Forelimb muscle (tissue), 1 donor: ENCODE data around the gene USHBP1. TPM values are rescaled to one million over a fixed set of nuclear protein-coding genes. Genes with fewer than 3 reads are reported as not detected.

Source experiments
- DNase-seq: peaks from one replicate; pipeline ENCODE4 v3.0.0-alpha.2; 2013; ENCODE audit warnings: low read depth
- polyA plus RNA-seq: library from polyadenylated mRNA; unstranded; fragments of 120-200 nt; gene quantifications from one replicate; pipeline ENCODE4 v1.2.1, GENCODE V29; 2013; ENCODE audit not compliant: insufficient read length

Gene USHBP1
- polyA plus RNA-seq, 1 donor, result 5.6 TPM

DNA sequence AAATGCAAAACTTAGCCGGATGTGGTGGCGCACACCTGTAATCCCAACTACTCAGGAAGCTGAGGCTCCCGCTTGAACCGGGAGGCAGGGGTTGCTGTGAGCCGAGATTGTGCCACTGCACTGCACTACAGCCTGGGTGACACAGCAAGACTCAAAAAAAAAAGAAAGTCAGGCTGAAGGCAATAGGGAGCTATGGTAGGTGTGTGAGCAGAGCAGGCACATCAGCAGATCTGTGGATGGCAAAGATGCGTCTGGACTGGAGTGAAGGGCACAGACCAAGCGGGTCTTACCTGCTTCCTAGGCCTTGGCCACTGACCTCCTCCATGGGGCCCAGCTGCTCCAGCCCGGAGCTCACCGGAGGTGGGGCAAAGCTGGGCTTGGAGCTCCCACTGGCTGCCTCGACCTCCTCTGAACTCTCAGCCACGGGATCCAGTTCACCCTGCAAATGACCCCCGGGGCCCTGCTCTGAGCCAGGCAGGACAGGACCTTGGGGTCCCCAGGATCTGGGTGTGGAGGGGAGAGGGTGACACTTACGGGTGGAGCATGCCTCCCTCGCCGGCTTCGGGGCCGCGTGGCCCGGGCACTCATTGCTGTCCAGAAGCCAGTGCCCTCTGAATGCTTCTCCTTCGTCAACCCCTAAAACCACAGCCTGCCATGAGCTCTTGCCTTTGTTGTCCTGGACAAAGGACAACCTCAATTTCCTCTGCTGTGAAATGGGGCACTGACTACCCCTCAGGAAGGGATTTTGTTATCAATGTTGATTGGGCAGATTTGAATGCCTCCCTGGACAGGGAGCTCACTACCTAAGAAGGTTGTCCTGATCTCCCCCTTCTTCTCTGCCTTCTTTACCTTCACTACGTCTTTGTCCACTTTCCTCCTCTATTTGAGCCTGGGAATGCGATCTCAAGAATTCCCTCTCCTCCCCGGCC is 569 bp downstream of the USHBP1 start:
- no peak for DNase-seq

DNA sequence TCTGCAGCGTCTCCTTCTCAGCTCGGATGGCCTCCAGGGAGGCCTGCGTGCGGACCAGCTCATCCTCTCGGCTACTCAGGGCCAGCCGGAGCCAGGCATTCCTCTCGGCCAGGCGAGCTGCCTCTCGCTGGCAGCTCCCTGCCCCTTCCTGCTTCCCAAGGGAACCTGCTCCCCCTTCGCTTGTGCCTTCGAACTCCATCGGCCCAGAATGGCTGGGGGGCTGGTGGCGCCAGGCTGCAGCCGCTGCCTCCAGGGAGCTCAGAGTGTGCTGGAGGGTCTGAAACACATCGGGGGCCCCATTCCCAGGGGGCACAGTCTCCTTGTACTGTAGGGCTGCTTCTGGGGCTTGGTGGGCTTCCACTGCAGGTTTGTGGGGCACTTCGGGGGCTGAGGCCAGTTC is 2.0 kb downstream of the USHBP1 start:
- no peak for DNase-seq

DNA sequence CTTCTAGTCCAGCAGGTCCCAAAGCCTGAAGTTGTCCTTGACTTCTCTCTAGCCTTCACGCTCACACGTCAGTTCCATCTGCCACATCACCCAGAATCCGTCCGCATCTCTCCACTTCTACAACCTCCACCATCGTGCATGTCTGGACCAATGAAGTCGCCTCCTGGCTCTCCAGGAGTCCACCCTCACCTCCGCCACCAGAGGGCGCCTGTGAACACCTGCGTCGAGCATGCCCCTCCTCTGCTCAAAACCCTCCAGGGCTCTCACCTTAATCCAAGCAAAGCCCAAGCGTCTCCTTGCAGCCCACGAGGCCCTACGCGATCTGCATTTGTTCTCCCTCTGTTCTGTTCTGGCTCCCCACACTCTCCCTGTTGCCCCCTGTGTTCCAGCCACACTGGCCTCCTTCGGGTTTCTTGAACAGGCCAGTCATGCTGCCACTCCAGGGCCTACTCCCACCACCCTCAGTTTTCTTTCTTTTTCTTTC is 3.7 kb downstream of the USHBP1 start:
- no peak for DNase-seq

DNA sequence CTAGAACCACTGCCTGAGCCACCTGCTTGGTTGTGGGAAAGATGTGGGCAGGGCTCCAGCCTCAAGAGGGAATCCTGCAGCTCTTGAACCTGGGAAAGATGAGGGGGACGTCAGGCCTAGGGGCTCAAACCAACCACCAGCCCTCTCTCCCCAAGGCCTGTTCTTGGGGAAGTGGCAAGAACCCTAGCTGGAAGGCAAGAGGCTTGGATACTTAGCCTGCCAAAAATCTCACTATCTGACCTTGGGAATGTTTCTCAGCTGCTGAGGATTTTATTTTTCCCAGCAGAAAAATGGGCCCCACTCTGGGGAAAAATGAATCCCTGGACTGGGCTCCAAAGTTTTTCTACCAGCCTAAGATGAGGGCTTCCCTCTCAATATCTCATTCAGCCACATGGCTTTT is 4.6 kb downstream of the USHBP1 start:
- no peak for DNase-seq

DNA sequence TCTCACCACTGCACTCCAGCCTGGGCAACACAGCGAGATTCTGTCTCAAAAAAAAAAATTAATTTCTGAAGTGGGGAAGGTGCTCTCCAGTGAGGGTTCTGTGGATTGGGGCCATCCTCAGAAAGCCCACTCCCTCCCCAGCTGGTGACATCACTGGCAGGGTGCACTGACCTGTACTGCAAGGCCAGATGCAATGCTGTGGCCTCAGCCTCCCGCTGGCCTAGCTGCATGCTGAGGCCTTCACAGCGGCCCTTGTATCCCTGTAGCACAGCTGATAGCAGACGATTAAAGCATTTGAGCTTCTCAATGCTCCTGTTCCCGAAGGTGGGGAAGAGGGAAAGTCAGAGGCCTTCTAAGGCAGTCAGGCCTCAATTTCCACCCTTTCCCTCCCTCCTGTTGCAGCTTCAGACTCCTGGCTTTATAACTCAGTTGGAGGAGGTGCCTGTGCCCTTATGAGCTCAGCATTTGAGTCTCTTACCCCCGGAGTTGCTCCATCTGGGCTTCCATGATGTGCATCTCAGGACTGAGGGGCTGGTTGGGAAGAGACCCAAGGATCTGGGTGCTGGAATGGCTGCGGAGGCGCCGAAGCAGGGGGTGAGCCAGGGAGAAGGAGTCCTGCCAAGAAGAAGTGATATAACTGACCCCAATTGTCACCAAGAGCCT is 5.3 kb downstream of the USHBP1 start:
- no peak for DNase-seq

DNA sequence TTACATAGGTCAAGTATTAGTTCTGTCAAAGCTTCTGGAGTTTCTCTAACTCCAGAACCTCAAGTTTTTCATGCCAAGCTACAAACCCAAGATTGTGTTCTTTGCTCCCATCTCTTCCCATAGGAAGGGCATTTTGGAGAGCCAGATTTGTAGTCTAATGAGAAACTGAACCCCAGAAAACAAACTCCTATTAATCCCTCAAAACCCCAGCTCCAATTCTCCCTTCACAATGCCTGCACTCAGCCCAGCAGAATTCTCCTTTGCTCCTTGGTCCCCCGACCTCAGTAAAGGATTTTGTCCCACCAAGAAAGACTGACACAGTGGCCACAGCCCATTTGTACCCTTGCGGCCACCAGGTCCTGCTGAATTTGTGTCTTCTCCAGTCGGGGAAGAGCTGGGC is 8.4 kb downstream of the USHBP1 start:
- DNase-seq, result no peak

DNA sequence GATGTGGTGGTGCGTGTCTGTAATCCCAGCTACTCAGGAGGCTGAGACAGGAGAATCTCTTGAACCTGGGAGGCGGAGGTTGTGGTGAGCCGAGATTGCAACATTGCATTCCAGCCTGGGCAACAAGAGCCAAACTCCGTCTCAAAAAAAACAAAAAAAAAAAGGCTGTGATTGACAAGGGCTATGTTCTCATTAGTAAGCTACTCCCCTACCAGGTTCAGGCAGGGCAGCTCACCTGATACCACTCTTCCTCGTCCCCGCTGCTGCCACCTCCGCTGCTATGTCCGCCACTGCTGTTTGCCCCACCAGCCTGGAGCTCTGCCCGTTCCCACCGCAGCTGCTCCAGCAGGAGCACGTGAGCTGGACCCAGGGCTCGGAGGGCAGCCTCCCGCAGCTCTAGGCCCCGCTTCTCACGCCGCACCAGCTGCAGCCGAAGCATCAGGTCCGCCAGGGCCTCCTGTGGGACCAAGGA is 9.4 kb downstream of the USHBP1 start:
- DNase-seq, result no peak

DNA sequence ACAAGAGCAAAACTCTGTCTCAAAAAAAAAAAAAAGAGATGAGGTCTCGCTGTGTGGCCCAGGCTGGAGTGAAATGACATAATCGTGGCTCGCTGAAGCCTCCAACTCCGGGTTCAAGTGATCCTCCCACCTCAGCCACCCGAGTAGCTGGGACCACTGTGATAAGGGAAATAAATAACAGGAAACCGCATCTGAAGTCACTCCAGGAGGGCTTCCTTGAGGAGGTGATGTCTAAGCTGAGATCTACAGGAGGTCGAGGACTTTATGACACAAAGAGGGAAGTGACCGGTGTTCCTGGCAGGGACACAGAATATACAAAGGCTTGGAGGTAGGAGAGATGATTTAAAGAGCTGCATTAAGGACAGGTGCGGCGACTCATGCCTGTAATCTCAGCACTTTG is 9.9 kb downstream of the USHBP1 start:
- DNase-seq, result no peak

DNA sequence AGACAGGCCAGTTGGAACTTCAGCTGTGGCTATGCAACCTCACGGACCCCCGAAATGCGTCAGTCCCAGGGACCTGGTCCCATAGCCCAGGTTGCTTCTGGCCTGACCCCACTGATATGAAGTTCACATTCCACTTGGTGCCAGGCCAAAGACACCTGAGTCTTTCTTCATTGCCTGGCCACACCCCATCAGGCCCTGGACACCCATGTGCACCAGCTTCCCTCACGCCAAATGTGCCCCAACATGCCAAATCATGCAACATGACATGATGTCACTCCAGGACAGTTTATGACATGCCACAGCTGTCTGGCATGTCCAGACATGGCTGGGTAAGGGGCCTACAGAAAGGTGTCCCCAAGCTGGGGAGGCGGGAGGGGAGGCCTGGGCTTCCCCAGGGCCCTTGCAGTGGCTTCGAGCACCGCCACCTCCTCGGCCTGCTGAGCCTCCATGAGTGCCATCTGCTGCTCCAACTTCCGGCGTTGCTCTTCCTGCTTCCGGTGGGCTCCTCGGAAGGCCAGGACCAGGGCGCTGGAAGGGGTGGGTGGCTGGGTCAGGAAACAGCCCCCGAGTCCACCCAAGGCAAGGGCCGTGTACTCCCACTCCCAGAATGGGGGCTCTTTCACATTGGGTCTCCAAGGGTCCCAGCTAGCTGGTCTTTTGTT is 14.5 kb downstream of the USHBP1 start:
- no peak for DNase-seq

DNA sequence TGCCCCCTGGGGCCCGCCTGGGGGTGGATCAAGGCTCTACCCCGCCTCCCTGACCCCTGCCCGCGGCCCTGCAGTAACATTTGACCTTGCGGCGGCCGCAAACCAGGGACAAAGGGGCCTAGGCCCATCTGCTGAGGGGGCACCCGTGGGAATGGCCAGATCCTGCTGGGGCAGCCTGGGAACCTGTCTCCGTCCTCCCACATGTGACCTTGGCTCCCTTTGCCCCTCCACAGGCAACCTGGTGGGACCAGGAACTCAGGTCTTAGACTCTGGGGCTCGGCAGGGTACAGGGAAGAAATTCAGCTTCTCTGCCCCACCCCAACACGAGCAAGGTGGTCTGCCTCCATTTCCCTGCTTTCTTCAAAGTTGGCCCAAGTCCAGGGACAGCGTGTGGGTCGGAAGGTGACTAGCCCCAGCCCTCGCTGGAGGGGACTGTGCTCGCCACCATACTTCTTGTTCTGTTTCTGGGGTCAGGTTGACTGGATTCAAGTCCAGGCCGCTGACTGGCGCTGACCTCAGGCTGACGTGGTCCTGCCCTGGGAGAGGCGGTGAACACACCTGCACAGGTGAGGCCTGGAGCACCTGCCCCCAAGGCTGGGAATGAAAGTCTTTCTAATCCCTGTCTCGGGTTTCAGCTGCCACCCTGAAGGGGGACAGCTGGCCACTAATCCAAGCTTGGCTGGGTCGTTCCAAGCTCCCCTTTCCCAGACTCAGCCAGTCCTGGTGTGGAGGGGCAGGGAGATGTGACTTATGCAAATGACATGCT is 16.4 kb downstream of the USHBP1 start:
- no peak for DNase-seq

DNA sequence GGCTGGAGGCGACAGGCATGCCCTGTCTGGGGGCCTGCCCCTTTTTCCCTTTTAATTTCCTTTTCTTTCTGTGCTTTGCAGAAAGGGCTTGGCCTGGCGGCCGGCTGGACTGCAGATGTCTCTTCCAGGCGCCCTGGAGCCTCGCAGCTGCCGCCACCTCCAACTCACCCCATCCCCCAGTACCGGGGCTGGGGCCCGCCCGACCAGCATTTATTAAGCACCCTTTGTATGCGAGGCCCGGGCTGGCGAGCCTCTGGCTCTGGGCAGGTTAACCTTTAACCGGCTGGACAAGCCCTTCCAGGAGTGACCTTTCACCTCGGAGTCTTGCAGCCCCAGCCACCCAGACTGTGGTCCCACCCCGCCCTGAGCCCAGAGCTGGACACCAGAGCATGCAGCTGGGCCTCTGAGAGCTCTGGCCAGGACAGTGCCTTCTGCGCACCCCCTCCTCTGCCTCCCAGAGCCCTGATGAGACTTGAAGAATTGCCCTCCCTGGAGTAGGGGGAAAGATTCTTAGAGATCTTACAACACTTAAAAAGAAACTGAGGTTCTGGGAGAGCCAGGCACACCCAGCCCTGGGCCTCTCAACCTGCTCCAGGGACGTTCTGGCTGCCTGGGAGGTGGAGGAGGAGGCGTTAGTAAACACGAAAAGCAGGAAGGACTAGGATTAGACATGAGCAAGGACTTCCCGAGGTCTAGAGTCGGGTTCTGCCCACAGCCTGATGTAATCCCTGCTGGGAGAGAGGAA is 17.7 kb downstream of the USHBP1 start:
- peak; percentile 40 for DNase-seq

DNA sequence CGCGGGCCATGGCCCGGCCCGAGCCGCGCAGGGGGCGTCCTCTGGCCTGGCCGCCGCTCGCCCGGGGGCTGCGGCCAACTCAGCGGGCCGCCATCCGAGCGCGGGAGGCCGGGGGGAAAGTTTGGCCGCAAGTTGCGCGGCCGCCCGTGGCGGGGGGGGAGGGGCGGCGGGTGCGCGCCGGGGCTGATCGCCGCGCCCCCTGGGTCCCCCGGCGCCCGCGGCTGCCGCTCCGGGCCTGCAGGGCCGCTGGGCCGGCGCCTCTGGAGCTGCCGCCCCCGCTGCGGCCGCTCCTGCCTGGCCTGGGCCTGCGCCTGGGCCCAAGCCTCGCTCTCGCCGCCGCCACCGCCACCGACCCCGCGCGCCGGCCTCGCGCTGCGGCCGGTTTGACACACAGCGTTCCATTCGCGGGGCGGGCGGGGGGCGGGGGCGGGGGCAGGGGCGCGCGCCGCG is 19.0 kb downstream of the USHBP1 start, which contains the start of gene NR2F6:
Gene NR2F6 (minus strand): TSS at position 385 of the 450 bp plus-strand sequence. CDS start 699 bp downstream, outside the sequence.
- no peak for DNase-seq

DNA sequence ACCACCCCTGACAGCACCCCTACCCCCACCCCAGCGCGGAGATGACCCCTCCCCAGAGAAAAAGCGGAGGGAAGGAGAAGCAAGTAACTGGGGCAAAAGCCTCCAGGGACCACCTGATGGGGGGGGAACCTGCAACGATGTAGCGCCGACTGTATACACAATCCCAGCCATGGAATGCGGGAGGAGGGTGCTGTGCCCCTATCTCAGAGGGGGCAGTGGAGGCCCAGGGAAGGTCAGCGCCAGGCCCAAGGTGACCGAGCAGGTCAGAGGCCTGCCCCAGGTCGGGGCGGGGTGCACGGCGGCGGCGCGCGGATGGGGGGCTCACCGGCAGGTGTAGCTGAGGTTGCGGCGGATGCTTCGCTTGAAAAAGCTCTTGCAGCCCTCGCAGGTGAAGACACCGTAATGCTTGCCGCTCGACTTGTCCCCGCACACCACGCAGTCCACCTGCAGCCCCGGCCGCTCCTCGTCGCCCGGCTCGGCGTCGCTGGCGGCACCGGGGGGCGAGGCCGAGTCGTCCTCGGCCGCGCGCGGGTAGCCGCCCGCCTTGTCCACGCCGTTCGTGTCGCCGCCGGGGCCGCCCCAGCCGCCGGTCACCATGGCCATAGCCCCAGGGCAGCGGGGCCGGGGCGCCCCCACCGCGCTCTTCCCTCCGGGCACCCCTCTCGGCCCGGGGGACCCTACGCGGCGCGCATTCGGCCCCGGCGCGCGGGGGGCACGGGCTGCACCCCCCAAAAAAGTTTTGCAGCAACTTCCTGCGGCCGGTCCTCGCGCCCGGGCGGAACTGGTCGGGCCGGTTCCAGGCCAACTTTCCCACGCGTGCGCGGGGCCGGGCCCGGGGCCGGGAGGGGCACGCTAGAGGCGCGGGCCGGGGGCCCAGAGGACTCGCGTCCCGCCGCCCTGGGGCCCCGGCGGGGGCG is 19.7 kb downstream of the USHBP1 start:
- no peak for DNase-seq

DNA sequence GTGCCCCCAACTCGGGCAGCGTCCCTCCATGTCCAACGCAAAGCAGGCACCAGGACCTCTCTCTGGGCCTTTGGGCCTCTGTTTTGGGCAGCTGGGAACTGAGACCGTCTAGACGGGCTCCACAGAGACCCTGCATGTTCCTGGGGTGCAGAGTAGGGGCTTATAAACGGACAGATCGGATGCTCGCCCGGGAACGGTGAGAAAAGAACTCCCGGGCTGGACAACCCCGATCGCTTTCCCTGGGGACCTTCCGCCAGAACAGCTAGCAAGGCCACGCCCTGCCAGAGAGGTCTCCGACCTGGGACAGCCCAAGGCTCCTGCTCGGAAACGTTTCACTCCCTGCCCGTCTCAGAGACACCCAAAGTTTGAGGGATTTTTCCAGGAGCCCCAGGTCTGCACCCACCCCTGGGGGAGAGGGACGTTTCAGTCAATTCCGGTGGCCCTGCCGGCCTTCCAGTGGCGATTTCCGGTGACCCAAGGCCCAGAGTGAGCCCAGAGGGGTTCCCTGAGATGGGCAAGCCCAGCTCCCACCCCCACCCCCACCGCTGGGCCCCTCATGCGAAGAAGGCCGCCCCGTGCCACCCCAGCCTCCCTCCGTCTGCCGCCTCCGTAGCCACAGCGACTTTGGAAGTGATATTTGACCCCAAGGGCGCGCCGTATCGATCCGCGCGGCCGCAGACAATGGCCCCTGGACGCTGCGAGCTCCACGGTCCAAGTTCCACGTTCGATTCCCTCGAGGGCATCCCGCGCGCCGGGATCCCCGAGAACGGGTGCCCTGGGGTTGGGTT is 20.5 kb downstream of the USHBP1 start:
- no peak for DNase-seq

DNA sequence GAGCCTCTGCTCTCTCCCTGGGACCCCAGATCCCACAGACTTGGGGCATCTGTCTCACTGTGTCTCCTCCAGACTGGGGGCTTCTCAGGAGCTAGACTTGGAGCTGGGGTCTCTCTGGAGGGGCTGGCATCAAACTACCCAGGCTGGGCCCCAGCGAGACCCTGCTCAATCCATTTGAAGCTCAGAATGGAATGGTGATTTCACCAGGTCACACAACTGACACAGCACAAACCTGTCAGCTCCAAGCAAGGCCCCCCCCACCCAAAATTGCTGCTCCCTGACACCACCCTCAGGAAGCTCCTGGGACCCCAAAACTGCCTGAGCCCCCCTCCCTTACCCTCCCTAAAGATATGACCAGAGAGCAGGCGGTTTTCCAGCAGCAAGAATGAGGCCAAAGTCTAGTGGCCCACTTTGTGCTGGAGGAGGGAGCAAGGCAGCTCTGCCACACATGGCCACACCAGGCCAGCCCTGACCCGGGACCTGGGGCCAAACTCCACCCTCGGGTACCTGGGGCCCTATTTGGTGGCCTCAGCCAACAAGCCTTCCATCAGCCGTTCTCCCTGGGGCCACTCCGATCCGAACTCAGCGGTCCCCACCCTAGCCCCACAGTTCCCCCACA is 21.2 kb downstream of the USHBP1 start:
- no peak for DNase-seq

DNA sequence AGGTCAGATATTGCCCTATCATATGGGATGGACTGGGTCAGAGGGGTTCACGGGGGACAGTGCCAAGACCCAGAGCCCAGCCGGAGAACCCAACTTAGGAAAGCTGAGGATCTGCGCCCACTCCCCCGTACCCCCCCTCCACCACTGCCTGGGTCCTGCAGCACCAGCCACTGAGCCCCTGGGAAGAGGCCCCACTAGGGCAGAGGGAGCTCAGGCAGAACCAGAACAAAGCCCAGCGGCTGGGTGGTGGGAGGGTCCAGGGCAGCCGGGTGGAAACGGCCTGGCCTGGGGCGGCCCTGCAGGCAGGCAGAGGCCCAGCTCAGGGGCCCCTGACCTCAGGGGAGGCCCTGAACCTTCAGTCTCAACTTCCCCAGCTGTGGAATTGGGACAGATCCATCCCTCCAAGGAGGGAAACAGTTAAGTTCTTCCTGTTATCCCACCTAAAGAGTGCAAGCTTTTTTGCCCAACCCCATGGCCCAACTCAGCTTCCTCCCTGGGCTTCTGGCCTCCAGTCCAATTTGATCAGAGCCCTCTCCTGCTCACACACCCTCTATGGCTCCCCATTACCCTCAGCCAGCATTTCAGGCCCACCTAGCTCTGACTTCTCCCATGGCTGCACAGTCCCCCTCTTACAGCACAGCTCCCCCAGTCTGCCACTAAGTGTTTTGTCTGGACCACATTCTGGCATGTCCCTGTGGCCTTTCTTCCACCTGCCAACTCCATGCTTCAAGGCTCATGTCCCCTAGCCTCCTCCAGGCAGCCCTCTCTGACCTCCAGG is 21.9 kb downstream of the USHBP1 start:
- DNase-seq, result no peak

DNA sequence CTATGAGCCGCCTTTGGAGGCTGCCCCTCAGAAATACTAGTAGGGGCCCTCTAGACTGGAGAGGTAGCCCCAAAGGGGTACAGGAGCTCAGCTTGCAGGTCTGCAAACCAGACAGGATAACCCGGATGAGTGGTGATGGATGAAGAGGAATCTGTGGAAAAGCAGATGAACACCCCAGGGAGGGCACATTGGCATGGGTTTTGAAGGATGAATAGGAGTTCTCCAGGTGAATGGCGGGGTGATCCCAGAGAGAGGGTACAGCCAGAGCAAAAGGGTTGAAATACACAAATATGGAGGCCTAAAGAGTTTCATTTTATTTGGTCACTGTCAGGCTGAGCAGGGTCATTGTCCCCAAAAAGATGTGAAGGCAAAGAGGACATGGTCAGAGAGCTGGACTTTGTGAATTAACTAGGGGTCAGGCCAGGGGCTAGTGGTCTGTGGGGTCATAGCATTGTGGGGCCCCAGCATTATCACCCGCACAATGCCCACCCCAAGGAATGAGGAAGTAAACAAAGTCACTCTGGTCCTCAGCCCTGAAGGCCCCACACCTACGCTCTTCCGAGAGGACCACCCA is 23.6 kb downstream of the USHBP1 start:
- no peak for DNase-seq
